Stimulated activated CD8-positive, alpha-beta memory T cell treated with anti-CD3 and anti-CD28 coated beads, Interleukin-15, amount 100 ng/mL, for 48 hours (primary cell): ENCODE measurements around the gene SOCS4.

Experiments used
- DNase-seq, 2 donors: peaks; one replicate each; pipeline ENCODE4 v3.0.0-alpha.2; 2020; ENCODE audit warnings: low read depth in 2 of 2

SOCS4 gene

GRCh38 chr14:55088356-55088755 lies 61.3 kb downstream of the SOCS4 start:
- DNase-seq = no peak

DNA sequence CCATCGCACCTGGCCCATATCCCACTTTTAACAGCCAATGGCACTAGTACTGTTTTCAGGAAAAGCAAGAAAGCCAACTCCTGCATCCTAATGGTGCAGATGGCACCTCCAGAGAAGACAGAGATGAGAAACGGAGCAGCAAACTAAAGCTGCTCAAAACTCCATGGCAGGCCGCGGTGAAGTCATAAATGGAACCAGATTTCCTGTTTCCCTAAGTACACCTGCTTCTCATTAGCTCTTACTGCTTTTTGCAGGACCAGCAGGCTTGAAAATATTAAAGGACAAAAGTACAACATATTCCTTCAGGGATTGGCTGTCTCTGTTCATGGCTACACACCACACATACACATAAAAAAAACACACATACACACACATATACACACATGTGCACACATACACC lies 65.3 kb downstream of the SOCS4 start:
- no peak for DNase-seq

DNA sequence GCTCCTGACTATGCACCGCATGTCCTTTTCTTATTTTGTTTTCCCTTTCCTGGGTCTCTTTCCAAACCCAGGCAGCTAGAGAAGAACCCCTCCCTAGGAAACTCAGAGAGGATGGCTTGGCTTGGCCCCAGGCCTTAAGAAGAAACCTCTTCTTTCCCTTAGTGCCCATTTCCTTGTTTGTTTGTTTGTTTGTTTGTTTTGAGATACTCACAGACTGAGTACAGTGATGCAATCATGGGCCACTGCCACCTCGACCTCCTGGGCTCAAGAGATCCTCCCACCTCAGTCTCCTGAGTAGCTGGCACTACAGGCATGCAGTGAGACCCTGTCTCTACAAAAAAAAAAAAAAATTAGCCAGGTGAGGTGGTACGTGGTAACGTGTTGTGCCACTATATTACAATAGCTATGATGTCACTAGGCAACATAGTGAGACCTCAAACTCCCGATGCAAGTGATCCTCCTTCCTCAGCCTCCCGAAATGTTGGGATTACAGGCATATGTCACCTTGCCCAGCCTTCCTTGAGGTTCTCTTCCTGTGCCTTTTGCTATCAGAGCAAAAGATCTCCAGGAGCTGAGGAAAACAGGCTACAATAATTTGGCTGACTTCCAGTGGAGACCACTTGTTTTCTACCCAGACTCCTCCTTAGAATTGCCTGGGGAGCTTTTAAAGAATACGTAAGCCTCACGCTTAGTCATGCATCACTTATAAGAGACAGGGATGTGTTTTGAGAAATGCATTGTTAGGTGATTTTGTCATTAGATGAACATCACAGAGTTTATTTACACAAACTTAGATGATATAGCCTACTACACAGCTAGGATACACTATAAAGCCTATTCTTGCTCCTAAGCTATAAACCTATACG lies 67.5 kb downstream of the SOCS4 start:
- no peak for DNase-seq

DNA sequence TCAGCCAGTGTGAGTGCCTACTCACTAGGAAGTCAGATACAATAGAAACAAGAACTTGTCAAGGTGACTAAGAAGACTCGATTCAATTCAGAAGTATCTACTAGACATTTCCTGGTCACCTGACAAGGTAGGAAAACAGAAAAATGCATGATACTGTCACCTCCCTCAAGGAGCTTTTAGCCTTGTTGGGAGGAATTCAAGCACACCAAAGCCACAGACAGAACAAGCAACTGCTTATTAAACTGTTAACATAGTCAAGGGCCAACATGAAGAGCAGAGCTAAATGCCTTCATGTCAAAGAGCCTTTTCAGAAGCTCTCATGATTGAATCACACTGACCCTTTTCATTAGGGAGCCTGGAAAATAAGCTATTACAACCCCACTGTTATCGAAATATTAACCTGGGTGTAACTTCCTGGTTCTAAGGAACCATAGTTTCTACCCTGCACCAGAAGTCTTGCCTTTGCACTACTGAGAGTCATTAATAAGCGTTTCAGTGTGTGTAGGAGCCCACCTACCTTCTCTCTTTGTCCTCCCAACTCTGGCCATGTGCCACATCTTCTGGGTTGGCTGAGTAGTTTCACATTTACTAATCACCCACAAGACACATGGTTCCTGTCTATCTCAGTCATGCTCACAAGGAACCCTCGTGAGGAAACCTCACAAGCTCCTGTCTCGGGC lies 71.0 kb downstream of the SOCS4 start:
- peak; percentile 47 to 53 for DNase-seq

- no peak for DNase-seq
Observed at GRCh38 chr14:55098561-55098898, 71.5 kb downstream of the SOCS4 start.
